Measurements from ENCODE around the gene ZSWIM4. TPM values are rescaled to one million over a fixed set of nuclear protein-coding genes. Genes with fewer than 3 reads are reported as not detected.

Gene ZSWIM4
- total RNA-seq, 2 donors from 2014 or later: 3.4 to 12.5 TPM

DNA sequence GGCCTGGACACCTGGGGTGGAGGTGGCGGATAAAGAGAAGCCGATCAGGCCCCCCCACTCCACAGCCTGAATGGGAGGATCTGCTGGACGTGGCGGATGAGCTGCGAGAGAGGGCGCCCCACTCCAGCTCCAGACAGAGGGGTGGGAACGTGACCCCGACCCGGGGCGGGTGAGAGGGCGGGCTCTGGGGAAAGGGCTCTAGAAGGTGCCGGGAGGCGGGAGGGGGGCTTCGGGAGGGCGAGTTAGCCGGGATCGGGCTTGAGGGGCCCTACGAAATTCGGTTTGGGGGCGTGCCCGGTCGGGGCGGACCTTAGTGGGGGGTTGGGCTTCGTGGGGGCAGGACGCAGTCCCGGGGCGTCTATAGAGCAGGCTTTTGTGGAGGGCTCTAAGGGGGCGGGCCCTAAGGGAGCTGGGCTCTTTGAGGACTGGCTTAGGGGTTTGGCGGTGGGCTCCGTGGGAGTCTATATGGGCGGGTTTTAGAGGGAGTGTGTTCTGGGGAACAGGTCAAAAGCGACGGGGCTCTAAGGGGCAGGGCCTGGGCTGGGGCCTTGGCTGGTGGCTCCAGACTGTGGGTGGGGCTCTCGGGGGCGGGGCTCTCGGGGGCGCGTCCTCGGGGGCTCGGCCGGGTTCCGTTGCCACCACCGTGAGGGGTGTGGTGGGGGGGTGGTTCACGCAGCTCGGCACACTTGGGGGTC lies 77.6 kb downstream of the ZSWIM4 start:
- DNase-seq: peak in 3 of 4 donors; percentile 28 to 46 (median 36)
- no peak overlapping the region for H3K4me3 ChIP-seq
- ATAC-seq: peak; percentile 28
- H3K36me3 ChIP-seq (replicated peaks in 1 of 2; ENCODE audit: insufficient read depth in 1 of 2, low read depth in 2 of 2): no peaks in the 10 kb centered on the region
- no peaks in the 10 kb centered on the region for H3K9me3 ChIP-seq
- no peaks in the 10 kb centered on the region for H3K27me3 ChIP-seq
- no peak overlapping the region for H3K27ac ChIP-seq
- TF ChIP-seq POLR2A (IDR thresholded peaks at IDR 0.05): no peak
- TF ChIP-seq, protein P1, sequence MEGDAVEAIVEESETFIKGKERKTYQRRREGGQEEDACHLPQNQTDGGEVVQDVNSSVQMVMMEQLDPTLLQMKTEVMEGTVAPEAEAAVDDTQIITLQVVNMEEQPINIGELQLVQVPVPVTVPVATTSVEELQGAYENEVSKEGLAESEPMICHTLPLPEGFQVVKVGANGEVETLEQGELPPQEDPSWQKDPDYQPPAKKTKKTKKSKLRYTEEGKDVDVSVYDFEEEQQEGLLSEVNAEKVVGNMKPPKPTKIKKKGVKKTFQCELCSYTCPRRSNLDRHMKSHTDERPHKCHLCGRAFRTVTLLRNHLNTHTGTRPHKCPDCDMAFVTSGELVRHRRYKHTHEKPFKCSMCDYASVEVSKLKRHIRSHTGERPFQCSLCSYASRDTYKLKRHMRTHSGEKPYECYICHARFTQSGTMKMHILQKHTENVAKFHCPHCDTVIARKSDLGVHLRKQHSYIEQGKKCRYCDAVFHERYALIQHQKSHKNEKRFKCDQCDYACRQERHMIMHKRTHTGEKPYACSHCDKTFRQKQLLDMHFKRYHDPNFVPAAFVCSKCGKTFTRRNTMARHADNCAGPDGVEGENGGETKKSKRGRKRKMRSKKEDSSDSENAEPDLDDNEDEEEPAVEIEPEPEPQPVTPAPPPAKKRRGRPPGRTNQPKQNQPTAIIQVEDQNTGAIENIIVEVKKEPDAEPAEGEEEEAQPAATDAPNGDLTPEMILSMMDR (IDR thresholded peaks at IDR 0.05): peak in 4 of 7 experiments; percentile 10 to 17 (median 10)
- intact Hi-C loops (cut with DNase I): loop anchor here (10.0 kb wide), 1 partner anchor 182 kb away; no protein-coding TSS in a partner anchor
- H3K4me1 ChIP-seq: peaks cover 12% of the 10 kb centered on the region
- 2 to 3% methylated on average over 16 to 33 of the region's 45 CpGs for WGBS, 2 donors

DNA sequence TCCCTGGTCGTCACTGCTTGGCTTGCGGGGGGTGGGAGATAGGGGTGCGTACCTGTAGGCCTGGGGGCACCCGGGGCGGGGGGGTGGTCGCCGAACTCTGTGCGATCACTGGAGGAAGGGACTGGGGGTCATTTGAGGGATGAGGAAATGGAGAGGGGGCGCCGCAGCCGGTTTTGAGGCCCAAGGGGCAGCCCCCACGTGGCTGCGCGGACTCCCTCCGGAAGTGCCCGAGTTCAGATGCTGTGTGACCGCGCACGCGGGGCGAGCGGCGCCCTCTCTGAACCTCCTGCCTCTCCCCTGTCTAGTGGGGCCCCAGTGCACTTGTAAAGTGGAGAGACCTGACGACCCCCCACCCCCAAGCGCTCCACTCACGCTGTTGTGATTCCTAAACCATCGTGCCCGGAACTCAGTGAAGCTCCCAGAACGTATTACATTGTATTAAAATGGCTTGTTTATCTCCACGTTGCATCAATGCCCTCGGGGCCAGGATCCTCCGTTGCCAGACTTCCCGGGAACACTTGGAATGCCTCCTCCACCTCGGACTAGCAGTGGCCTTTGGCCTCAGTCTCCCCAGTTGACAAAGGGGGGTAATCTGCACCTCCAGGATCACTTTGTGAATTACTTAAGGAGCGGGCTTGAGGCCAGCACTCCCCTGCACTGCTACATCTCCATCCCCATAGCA lies 78.7 kb downstream of the ZSWIM4 start:
- intact Hi-C loops (cut with DNase I): loop anchor here (10.0 kb wide), 1 partner anchor 181 kb away; no protein-coding TSS in a partner anchor
- 77% methylated on average over 27 to 29 of the region's 35 CpGs for WGBS, 2 donors
- TF ChIP-seq, protein P1 (IDR thresholded peaks at IDR 0.05): no peak
- no peak for TF ChIP-seq POLR2A (IDR thresholded peaks at IDR 0.05)
- Histone ChIP-seq H3K27me3 (no peaks in the 10 kb centered on the region), H3K4me1 (peaks cover 12% of the 10 kb centered on the region), H3K36me3 (replicated peaks in 1 of 2; ENCODE audit: insufficient read depth in 1 of 2, low read depth in 2 of 2) (no peaks in the 10 kb centered on the region), H3K9me3 (no peaks in the 10 kb centered on the region), H3K4me3 (no peak overlapping the region), H3K27ac (no peak overlapping the region)
- DNase-seq (no peak), ATAC-seq (no peak)

DNA sequence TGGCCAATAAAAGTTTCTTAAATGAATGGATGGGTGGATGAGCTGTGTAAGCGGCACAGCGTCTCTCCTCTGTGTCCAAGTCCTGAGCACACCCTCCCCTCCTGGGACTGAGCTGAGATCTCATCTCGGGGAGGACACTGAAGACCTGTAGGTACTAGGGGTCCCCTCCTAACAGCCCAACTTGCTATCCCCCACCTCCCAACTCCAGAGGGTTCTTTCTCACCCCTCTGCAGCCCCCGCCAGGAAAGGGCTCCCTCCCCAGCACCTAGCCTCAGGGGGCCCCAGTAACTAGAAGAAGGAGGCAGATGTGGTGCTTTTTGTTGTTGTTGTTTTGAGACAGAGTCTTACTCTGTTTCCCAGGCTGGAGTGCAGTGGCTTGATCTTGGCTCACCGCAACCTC lies 80.6 kb downstream of the ZSWIM4 start:
- Histone ChIP-seq H3K27ac (no peak overlapping the region), H3K9me3 (no peaks in the 10 kb centered on the region), H3K27me3 (no peaks in the 10 kb centered on the region), H3K4me1 (peaks cover 27% of the 10 kb centered on the region), H3K36me3 (replicated peaks in 1 of 2; ENCODE audit: insufficient read depth in 1 of 2, low read depth in 2 of 2) (no peaks in the 10 kb centered on the region), H3K4me3 (no peak overlapping the region)
- DNase-seq (no peak), ATAC-seq (no peak)
- 96 to 97% methylated on average over 4 to 5 of the region's 5 CpGs for WGBS, 2 donors
- TF ChIP-seq, protein P1 (IDR thresholded peaks at IDR 0.05): no peak
- TF ChIP-seq POLR2A (IDR thresholded peaks at IDR 0.05): no peak
- intact Hi-C loops (cut with DNase I): loop anchor here (10.0 kb wide), 1 partner anchor 179 kb away; no protein-coding TSS in a partner anchor

DNA sequence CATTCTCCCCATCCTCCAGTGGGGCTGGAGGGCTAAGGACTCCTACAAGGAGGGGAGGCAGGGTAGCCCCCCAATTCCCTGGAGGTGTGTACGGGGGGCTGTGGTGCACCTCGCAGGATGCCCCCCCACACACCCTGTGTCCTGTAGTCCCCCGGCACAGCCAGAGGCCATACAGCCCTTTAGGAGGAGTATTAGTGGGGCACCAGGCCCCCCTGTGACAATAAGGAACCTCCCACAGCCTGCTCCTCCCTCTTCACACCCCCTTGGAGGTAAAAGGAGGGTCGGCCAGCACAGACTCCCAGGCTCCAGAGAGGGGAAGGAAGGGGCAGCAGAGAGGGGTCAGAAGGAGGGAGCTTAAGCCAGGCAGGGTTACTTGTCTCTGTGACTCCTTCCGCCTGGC lies 81.6 kb downstream of the ZSWIM4 start, which contains the start of gene NANOS3:
Gene NANOS3, plus strand, starts transcription at position 301 of the 400 bp plus-strand sequence. CDS start 115 bp downstream, outside the sequence.
- no peaks in the 10 kb centered on the region for H3K9me3 ChIP-seq
- no peak within 1 kb of the TSS for H3K4me3 ChIP-seq
- H3K27me3 ChIP-seq: no peaks in the 10 kb centered on the region
- WGBS, 2 donors: 33 to 38% methylated on average over 3 to 5 of the region's 5 CpGs
- intact Hi-C loops (cut with DNase I): loop anchor here (10.0 kb wide), 1 partner anchor 178 kb away; no protein-coding TSS in a partner anchor
- no peaks in the 10 kb centered on the region for H3K36me3 ChIP-seq (replicated peaks in 1 of 2; ENCODE audit: insufficient read depth in 1 of 2, low read depth in 2 of 2)
- TF ChIP-seq, protein P1 (IDR thresholded peaks at IDR 0.05): no peak
- TF ChIP-seq POLR2A (IDR thresholded peaks at IDR 0.05): no peak
- H3K4me1 ChIP-seq: peaks cover 33% of the 10 kb centered on the region
- DNase-seq (no peak), ATAC-seq (no peak)
- H3K27ac ChIP-seq: no peak within 1 kb of the TSS
